ENCODE results near the gene LILRB1.

LILRB1 gene

GRCh38 chr19:54660964-54661363 lies 30.7 kb downstream of the LILRB1 start:
- H3K4me3 ChIP-seq (ENCODE audit: low read length): no peak overlapping the region
- no peak for DNase-seq (ENCODE audit: low read depth)
- TF ChIP-seq CTCF (conservative IDR thresholded peaks at IDR 0.05; ENCODE audit: low read length): no peak

- H3K4me3 ChIP-seq (ENCODE audit: low read length): no peak overlapping the region
- no peak for DNase-seq (ENCODE audit: low read depth)
- TF ChIP-seq CTCF (conservative IDR thresholded peaks at IDR 0.05; ENCODE audit: low read length): no peak
These were observed 31.7 kb downstream of the LILRB1 start for GRCh38 chr19:54661846-54662481.

DNA sequence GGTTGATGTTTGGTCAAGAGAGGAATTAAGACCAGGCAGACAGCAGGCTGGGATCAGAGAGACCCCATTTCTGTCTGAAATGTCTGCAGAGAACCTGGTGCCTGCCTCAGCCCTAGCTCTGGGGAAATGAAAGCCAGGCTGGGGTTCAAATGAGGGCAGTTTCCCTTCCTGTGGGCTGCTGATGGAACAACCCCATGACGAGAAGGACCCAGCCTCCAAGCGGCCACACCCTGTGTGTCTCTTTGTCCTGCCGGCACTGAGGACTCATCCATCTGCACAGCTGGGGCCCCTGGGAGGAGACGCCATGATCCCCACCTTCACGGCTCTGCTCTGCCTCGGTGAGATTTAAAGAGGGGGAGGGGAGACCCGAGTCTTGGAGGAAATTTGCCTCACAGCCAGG lies 32.4 kb downstream of the LILRB1 start, which contains the start of gene LILRB4:
Gene LILRB4, plus strand, starts transcription at position 256 of the 400 bp plus-strand sequence. Its CDS starts 49 bp downstream, at position 305.
- H3K4me3 ChIP-seq (ENCODE audit: low read length): no peak within 1 kb of the TSS
- no peak for TF ChIP-seq CTCF (conservative IDR thresholded peaks at IDR 0.05; ENCODE audit: low read length)
- no peak for DNase-seq (ENCODE audit: low read depth)

- TF ChIP-seq CTCF (conservative IDR thresholded peaks at IDR 0.05; ENCODE audit: low read length): no peak
- H3K4me3 ChIP-seq (ENCODE audit: low read length): no peak overlapping the region
- no peak for DNase-seq (ENCODE audit: low read depth)
These were observed 35.2 kb downstream of the LILRB1 start for GRCh38 chr19:54665530-54665929.

DNA sequence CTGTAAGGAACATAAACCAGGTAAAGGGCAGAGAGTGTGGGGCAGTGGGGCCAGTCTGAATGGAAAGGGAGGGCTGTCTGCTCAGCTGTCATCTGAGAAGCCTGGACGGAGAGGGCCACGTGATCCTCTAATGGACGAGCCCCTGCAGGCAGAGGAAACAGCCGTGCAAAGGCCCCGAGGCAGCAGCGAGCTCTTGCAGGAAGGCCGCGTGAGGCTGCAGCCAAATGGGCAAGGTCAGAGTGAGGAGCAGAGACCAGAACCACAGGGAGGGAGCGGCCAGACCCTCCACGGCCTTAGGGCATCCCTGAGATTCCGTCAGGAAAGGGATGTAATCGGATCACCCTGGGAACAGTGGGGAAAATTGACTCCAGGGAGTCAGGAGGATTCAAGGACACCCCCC lies 36.9 kb downstream of the LILRB1 start:
- no peak for DNase-seq (ENCODE audit: low read depth)
- TF ChIP-seq CTCF (conservative IDR thresholded peaks at IDR 0.05; ENCODE audit: low read length): no peak
- H3K4me3 ChIP-seq (ENCODE audit: low read length): no peak overlapping the region

DNA sequence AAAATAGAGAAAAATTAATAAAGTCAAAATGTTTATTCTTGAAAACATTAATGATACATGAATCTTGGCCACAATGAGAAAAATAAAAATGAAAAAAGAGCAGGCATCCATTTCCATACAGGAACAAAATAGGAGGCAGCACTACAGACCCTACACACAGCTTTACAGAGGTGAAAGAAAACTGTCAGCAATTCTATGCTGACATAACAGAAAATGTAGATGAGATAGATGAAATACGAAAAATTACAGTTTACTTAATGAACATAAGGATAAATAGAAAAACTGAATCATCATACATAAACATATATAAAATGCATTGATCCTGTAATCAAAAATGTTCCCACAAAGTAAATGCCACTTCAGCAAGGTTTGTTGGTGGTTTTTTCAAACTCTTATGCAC lies 38.1 kb downstream of the LILRB1 start:
- H3K4me3 ChIP-seq (ENCODE audit: low read length): no peak overlapping the region
- no peak for TF ChIP-seq CTCF (conservative IDR thresholded peaks at IDR 0.05; ENCODE audit: low read length)
- DNase-seq (ENCODE audit: low read depth): no peak

- no peak for TF ChIP-seq CTCF (conservative IDR thresholded peaks at IDR 0.05; ENCODE audit: low read length)
- DNase-seq (ENCODE audit: low read depth): no peak
- no peak overlapping the region for H3K4me3 ChIP-seq (ENCODE audit: low read length)
These were observed 40.5 kb downstream of the LILRB1 start for GRCh38 chr19:54670576-54671357.

Data from AG10803 (cell line).